ENCODE results near the gene SEC63.

SEC63 gene

DNA sequence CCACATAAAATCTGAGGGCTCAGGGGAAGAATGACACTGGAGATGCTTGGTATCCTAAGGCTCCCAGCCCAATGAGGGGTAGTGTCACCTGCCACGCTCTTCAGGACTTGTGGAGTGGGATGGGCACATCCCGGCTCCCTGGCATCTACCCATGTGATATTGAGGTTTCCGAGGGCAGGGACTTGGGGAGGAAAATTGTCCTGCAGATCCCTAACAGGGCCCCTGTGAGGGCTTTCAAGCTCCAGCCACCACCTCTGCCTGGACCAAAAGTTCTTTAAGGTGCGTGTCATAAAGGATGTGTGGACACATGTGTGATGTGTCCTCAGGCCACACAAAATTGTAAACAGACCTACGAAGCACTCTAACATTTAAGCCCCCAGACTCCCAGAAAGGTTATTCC, 136.4 kb downstream of the SEC63 start:
- no peak overlapping the region for H3K4me3 ChIP-seq (ENCODE audit: low read length)
- TF ChIP-seq, protein P1, sequence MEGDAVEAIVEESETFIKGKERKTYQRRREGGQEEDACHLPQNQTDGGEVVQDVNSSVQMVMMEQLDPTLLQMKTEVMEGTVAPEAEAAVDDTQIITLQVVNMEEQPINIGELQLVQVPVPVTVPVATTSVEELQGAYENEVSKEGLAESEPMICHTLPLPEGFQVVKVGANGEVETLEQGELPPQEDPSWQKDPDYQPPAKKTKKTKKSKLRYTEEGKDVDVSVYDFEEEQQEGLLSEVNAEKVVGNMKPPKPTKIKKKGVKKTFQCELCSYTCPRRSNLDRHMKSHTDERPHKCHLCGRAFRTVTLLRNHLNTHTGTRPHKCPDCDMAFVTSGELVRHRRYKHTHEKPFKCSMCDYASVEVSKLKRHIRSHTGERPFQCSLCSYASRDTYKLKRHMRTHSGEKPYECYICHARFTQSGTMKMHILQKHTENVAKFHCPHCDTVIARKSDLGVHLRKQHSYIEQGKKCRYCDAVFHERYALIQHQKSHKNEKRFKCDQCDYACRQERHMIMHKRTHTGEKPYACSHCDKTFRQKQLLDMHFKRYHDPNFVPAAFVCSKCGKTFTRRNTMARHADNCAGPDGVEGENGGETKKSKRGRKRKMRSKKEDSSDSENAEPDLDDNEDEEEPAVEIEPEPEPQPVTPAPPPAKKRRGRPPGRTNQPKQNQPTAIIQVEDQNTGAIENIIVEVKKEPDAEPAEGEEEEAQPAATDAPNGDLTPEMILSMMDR (conservative IDR thresholded peaks at IDR 0.05; ENCODE audit: low read length) = no peak
- DNase-seq (ENCODE audit: low read depth) = no peak

DNA sequence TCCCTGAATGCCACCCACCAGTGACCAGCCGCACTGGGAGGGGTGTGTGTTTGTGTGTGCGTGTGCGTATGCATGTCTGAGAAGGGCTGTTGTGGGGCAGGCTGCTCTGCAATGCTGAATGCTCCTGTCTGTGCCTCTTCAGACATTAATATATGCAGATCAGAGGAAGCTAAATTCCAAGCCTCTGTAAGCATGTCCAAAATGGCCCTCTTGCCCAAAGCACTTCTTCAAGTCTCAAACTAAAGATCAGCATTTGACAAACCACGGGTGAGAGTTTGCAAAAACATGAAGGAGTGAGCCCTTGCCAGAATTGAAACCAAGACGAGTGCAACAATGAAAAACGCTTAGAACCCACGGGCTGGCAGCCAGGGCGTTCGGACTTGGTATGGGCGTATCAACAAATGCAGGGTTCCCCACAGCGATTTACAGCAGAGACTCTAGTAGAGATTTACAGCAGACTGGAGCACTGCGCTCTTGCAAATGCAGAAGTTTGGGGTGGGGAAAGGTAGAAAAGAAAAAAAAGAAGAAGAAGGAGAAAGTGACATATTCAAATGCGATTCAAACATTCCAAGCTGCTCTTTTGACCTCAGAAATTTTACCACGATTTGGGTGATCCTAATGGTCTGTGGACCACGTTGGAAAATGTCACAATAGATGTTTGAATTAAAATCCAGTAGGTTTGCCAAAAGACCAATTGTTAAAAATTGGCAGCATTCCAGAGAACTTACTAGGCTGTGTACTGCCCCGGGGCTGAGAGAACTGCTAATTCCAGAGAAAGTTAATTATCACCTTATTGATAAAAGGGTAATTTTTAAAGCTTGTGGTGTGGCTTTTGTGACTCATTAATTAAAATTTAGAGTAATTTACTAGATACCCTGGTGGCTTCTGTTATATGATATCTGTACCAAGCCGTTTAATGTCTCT, 137.4 kb downstream of the SEC63 start:
- TF ChIP-seq, protein P1 (conservative IDR thresholded peaks at IDR 0.05; ENCODE audit: low read length) = no peak
- DNase-seq (ENCODE audit: low read depth) = peak; percentile 17
- peak overlapping the region; percentile 26 for H3K4me3 ChIP-seq (ENCODE audit: low read length)

DNA sequence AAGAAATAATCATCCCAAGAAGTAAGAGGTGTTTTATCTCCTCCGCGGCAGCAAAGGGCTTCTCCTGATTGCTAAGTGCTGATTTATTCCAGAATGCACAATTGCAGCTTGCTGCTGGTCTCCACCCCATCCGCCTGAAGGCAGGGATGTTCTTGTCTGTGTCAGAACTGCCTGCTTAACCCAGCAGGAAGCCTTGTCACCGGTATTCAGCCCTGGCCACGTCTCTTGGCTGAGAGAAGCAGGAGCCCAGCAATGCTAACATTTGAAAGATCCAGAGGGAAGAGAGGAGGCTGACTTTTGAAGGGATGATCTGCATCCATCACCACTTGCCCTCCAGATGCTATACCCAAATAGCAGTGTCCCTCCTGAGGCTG, 138.1 kb downstream of the SEC63 start:
- DNase-seq (ENCODE audit: low read depth) = no peak
- TF ChIP-seq, protein P1 (conservative IDR thresholded peaks at IDR 0.05; ENCODE audit: low read length) = no peak
- no peak overlapping the region for H3K4me3 ChIP-seq (ENCODE audit: low read length)

DNA sequence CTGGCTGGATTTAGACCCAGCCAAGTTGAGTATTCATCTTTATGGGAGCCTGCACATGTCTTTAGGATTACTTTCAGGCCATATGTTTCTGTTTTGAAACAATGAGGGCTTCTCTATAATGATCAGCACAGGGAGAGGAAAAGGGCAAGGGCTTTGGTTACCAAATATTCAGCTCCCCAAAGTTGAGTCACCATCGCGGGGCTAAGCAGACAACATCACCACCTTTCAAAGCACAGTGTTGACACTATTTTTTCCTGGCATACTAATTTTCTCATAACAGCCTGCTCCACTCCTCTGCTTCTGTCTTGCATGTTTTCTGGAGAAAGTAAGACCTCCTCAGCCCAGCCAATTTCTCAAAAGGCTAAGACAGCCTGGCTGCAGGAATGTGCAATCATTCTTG, 138.8 kb downstream of the SEC63 start:
- TF ChIP-seq, protein P1 (conservative IDR thresholded peaks at IDR 0.05; ENCODE audit: low read length) = no peak
- DNase-seq (ENCODE audit: low read depth) = no peak
- no peak overlapping the region for H3K4me3 ChIP-seq (ENCODE audit: low read length)

DNA sequence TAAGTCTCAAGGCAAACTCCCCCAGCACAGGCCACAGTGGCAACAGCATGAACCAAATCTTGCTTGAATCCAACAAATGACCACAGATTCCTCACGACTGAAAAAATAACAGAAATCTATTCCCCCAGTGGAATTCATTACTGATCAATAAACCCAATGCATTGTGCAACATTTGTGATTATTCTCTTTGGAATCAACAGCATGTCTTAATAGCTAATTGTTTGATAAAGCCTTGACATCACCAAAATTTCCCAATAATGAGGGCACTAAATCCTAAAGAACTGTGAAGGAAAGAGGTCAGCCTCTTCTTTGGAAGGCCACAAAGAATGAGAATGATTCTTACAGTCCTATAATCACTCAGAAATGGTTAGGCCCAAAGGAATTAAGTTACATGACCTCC, 139.7 kb downstream of the SEC63 start:
- TF ChIP-seq, protein P1 (conservative IDR thresholded peaks at IDR 0.05; ENCODE audit: low read length) = no peak
- no peak overlapping the region for H3K4me3 ChIP-seq (ENCODE audit: low read length)
- DNase-seq (ENCODE audit: low read depth) = no peak

DNA sequence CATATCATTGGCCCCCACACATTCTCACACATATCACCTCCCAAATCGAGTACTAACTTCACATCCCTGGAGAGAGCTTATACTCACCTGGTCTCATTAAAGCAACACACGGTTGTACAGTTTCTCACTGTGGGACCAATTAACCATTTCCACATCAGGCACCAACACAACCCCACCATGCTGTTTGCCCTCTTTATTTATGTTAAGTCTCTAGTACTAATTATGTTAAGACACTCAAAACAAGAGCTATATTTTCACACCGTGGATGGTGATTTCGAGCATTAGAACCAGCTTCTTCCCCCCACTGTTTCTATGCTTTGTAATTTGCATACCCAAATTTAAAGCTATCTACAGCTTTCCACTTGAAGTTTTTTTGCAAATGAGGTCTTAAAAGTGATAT, 140.2 kb downstream of the SEC63 start:
- TF ChIP-seq, protein P1 (conservative IDR thresholded peaks at IDR 0.05; ENCODE audit: low read length) = no peak
- no peak for DNase-seq (ENCODE audit: low read depth)
- no peak overlapping the region for H3K4me3 ChIP-seq (ENCODE audit: low read length)
